ENCODE measurements around the gene RAP1B.

RAP1B gene

GRCh38 chr12:68627673-68628319 is 17.1 kb downstream of the RAP1B start:
- WGBS, 2 donors (ENCODE audit: extremely low coverage in 2 of 2, insufficient read length in 2 of 2, insufficient replicate concordance in 1 of 2): no CpG with 5 or more reads among the region's 3 CpGs
- H3K4me3 ChIP-seq (ENCODE audit: low read length in 2 of 2): no peak overlapping the region
- no peaks in the 10 kb centered on the region for H3K79me1 ChIP-seq (ENCODE audit: low read depth, low read length)
- no peak overlapping the region for H3K4ac ChIP-seq (ENCODE audit: low read length)
- H4K8ac ChIP-seq (ENCODE audit: low read depth, low read length): no peak overlapping the region
- no peaks in the 10 kb centered on the region for H3K27me3 ChIP-seq (ENCODE audit: control insufficient read depth in 3 of 3, insufficient read depth in 3 of 3, low read depth in 1 of 3, low read length in 3 of 3)
- no peak overlapping the region for H3K9ac ChIP-seq (ENCODE audit: low read depth, low read length, poor library complexity)
- peaks cover 3 to 54% of the 10 kb centered on the region in 2 donors for H3K36me3 ChIP-seq (replicated peaks in 1 of 2; ENCODE audit: control insufficient read depth in 2 of 2, insufficient read depth in 2 of 2, low read length in 2 of 2)
- H2AK5ac ChIP-seq (ENCODE audit: low read depth, low read length): no peak overlapping the region
- no peak overlapping the region for H3K14ac ChIP-seq (ENCODE audit: low read length)
- no peak overlapping the region for H2BK120ac ChIP-seq (ENCODE audit: low read depth, low read length)
- no peak overlapping the region for H2AFZ ChIP-seq (ENCODE audit: low read length)
- H2BK5ac ChIP-seq (ENCODE audit: low read length): no peak overlapping the region
- H3K18ac ChIP-seq (ENCODE audit: low read length): no peak overlapping the region
- H3K9me3 ChIP-seq (replicated peaks in 1 of 2; ENCODE audit: control insufficient read depth in 2 of 2, insufficient read depth in 1 of 2, low read depth in 1 of 2, low read length in 2 of 2): peaks cover 3 to 23% of the 10 kb centered on the region in 2 donors
- no peak overlapping the region for H4K91ac ChIP-seq (ENCODE audit: low read depth, low read length, poor library complexity)
- no peak overlapping the region for H3K27ac ChIP-seq (replicated peaks; ENCODE audit: low read length)
- DNase-seq (ENCODE audit: low spot score): no peak
- no peak overlapping the region for H2BK12ac ChIP-seq (ENCODE audit: low read length)
- no peaks in the 10 kb centered on the region for H3K4me1 ChIP-seq (ENCODE audit: control insufficient read depth in 2 of 2, insufficient read depth in 1 of 2, low read depth in 1 of 2, low read length in 2 of 2)
- no peak overlapping the region for H2BK15ac ChIP-seq (ENCODE audit: low read length)
- no peak overlapping the region for H3K4me2 ChIP-seq (ENCODE audit: insufficient read depth, low read length, poor library complexity, severe bottlenecking)
- no peak overlapping the region for H3K23ac ChIP-seq (ENCODE audit: low read depth, low read length, poor library complexity)

DNA sequence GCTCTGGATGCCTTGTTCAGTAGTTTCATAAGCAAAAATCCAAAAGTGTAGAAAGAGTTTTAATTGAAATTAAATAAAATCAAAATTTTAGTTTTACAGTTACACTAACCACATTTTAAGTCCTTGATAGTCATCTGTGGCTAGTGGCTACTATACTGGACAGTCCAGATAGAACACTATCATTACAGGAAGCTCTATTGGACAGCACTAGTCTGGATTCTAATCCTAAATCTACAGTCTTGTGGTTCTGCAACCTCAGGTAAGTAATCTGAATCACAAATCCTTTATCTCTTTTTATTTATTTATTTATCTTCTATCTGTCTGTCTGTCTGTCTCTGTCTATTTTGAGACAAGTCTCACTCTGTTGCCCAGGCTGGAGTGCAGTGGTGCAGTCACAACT is 18.0 kb downstream of the RAP1B start:
- H3K4ac ChIP-seq (ENCODE audit: low read length): no peak overlapping the region
- H3K27ac ChIP-seq (replicated peaks; ENCODE audit: low read length): no peak overlapping the region
- H2BK15ac ChIP-seq (ENCODE audit: low read length): no peak overlapping the region
- peaks cover 3 to 51% of the 10 kb centered on the region in 2 donors for H3K36me3 ChIP-seq (replicated peaks in 1 of 2; ENCODE audit: control insufficient read depth in 2 of 2, insufficient read depth in 2 of 2, low read length in 2 of 2)
- DNase-seq (ENCODE audit: low spot score): no peak
- H3K27me3 ChIP-seq (ENCODE audit: control insufficient read depth in 3 of 3, insufficient read depth in 3 of 3, low read depth in 1 of 3, low read length in 3 of 3): no peaks in the 10 kb centered on the region
- peaks cover 3 to 23% of the 10 kb centered on the region in 2 donors for H3K9me3 ChIP-seq (replicated peaks in 1 of 2; ENCODE audit: control insufficient read depth in 2 of 2, insufficient read depth in 1 of 2, low read depth in 1 of 2, low read length in 2 of 2)
- no peak overlapping the region for H2BK12ac ChIP-seq (ENCODE audit: low read length)
- no peaks in the 10 kb centered on the region for H3K79me1 ChIP-seq (ENCODE audit: low read depth, low read length)
- no peak overlapping the region for H4K91ac ChIP-seq (ENCODE audit: low read depth, low read length, poor library complexity)
- H4K8ac ChIP-seq (ENCODE audit: low read depth, low read length): no peak overlapping the region
- H2BK120ac ChIP-seq (ENCODE audit: low read depth, low read length): no peak overlapping the region
- no peak overlapping the region for H2AFZ ChIP-seq (ENCODE audit: low read length)
- no peak overlapping the region for H2BK5ac ChIP-seq (ENCODE audit: low read length)
- no peak overlapping the region for H3K18ac ChIP-seq (ENCODE audit: low read length)
- H3K9ac ChIP-seq (ENCODE audit: low read depth, low read length, poor library complexity): no peak overlapping the region
- no peak overlapping the region for H3K14ac ChIP-seq (ENCODE audit: low read length)
- no peak overlapping the region for H2AK5ac ChIP-seq (ENCODE audit: low read depth, low read length)
- H3K4me3 ChIP-seq (ENCODE audit: low read length in 2 of 2): no peak overlapping the region
- H3K4me2 ChIP-seq (ENCODE audit: insufficient read depth, low read length, poor library complexity, severe bottlenecking): no peak overlapping the region
- no peak overlapping the region for H3K23ac ChIP-seq (ENCODE audit: low read depth, low read length, poor library complexity)
- no peaks in the 10 kb centered on the region for H3K4me1 ChIP-seq (ENCODE audit: control insufficient read depth in 2 of 2, insufficient read depth in 1 of 2, low read depth in 1 of 2, low read length in 2 of 2)

DNA sequence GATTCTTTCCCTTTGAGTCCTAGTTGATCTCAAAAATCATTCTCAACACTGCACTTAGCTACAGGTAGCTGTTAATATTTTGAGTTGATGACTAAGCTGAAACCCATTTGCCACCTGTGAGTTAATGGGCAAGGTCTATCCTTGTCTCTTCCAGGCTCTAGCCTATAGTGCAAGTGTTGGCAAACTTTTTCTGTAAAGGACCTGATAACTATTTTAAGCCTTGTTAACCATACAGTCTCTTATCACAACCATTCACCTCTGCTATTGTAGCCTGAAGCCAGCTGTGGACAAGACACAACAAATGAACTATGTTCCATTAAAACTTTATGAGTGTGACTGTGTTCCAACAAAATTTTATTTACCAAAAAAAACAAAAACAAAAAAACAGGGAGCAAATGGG is 19.4 kb downstream of the RAP1B start:
- H3K18ac ChIP-seq (ENCODE audit: low read length): no peak overlapping the region
- H2AK5ac ChIP-seq (ENCODE audit: low read depth, low read length): no peak overlapping the region
- H2BK120ac ChIP-seq (ENCODE audit: low read depth, low read length): no peak overlapping the region
- no peak overlapping the region for H3K23ac ChIP-seq (ENCODE audit: low read depth, low read length, poor library complexity)
- no peak overlapping the region for H3K4me3 ChIP-seq (ENCODE audit: low read length in 2 of 2)
- H3K36me3 ChIP-seq (replicated peaks in 1 of 2; ENCODE audit: control insufficient read depth in 2 of 2, insufficient read depth in 2 of 2, low read length in 2 of 2): peaks cover 3 to 43% of the 10 kb centered on the region in 2 donors
- H3K27ac ChIP-seq (replicated peaks; ENCODE audit: low read length): no peak overlapping the region
- H2BK12ac ChIP-seq (ENCODE audit: low read length): no peak overlapping the region
- no peak overlapping the region for H3K4me2 ChIP-seq (ENCODE audit: insufficient read depth, low read length, poor library complexity, severe bottlenecking)
- no peak overlapping the region for H2BK5ac ChIP-seq (ENCODE audit: low read length)
- H3K27me3 ChIP-seq (ENCODE audit: control insufficient read depth in 3 of 3, insufficient read depth in 3 of 3, low read depth in 1 of 3, low read length in 3 of 3): no peaks in the 10 kb centered on the region
- no peak overlapping the region for H3K14ac ChIP-seq (ENCODE audit: low read length)
- H3K4ac ChIP-seq (ENCODE audit: low read length): no peak overlapping the region
- no peak overlapping the region for H2AFZ ChIP-seq (ENCODE audit: low read length)
- no peaks in the 10 kb centered on the region for H3K4me1 ChIP-seq (ENCODE audit: control insufficient read depth in 2 of 2, insufficient read depth in 1 of 2, low read depth in 1 of 2, low read length in 2 of 2)
- no peak overlapping the region for H3K9ac ChIP-seq (ENCODE audit: low read depth, low read length, poor library complexity)
- no peak overlapping the region for H4K8ac ChIP-seq (ENCODE audit: low read depth, low read length)
- H3K9me3 ChIP-seq (replicated peaks in 1 of 2; ENCODE audit: control insufficient read depth in 2 of 2, insufficient read depth in 1 of 2, low read depth in 1 of 2, low read length in 2 of 2): peaks cover 3 to 23% of the 10 kb centered on the region in 2 donors
- no peak for DNase-seq (ENCODE audit: low spot score)
- no peak overlapping the region for H2BK15ac ChIP-seq (ENCODE audit: low read length)
- no peaks in the 10 kb centered on the region for H3K79me1 ChIP-seq (ENCODE audit: low read depth, low read length)
- no peak overlapping the region for H4K91ac ChIP-seq (ENCODE audit: low read depth, low read length, poor library complexity)

GRCh38 chr12:68630598-68630997 is 19.9 kb downstream of the RAP1B start:
- H3K14ac ChIP-seq (ENCODE audit: low read length): no peak overlapping the region
- H2BK15ac ChIP-seq (ENCODE audit: low read length): no peak overlapping the region
- no peak overlapping the region for H3K4ac ChIP-seq (ENCODE audit: low read length)
- H3K27ac ChIP-seq (replicated peaks; ENCODE audit: low read length): no peak overlapping the region
- no peak overlapping the region for H3K9ac ChIP-seq (ENCODE audit: low read depth, low read length, poor library complexity)
- H4K8ac ChIP-seq (ENCODE audit: low read depth, low read length): no peak overlapping the region
- no peak overlapping the region for H2AK5ac ChIP-seq (ENCODE audit: low read depth, low read length)
- no peak overlapping the region for H4K91ac ChIP-seq (ENCODE audit: low read depth, low read length, poor library complexity)
- H3K23ac ChIP-seq (ENCODE audit: low read depth, low read length, poor library complexity): no peak overlapping the region
- H3K18ac ChIP-seq (ENCODE audit: low read length): no peak overlapping the region
- H2BK5ac ChIP-seq (ENCODE audit: low read length): no peak overlapping the region
- no peak overlapping the region for H3K4me2 ChIP-seq (ENCODE audit: insufficient read depth, low read length, poor library complexity, severe bottlenecking)
- no peak overlapping the region for H3K4me3 ChIP-seq (ENCODE audit: low read length in 2 of 2)
- H3K36me3 ChIP-seq (replicated peaks in 1 of 2; ENCODE audit: control insufficient read depth in 2 of 2, insufficient read depth in 2 of 2, low read length in 2 of 2): peaks cover 3 to 37% of the 10 kb centered on the region in 2 donors
- no peaks in the 10 kb centered on the region for H3K4me1 ChIP-seq (ENCODE audit: control insufficient read depth in 2 of 2, insufficient read depth in 1 of 2, low read depth in 1 of 2, low read length in 2 of 2)
- no peak overlapping the region for H2AFZ ChIP-seq (ENCODE audit: low read length)
- H2BK120ac ChIP-seq (ENCODE audit: low read depth, low read length): no peak overlapping the region
- no peaks in the 10 kb centered on the region for H3K79me1 ChIP-seq (ENCODE audit: low read depth, low read length)
- H3K27me3 ChIP-seq (ENCODE audit: control insufficient read depth in 3 of 3, insufficient read depth in 3 of 3, low read depth in 1 of 3, low read length in 3 of 3): no peaks in the 10 kb centered on the region
- WGBS, 2 donors (ENCODE audit: extremely low coverage in 2 of 2, insufficient read length in 2 of 2, insufficient replicate concordance in 1 of 2): no CpG with 5 or more reads among the region's 7 CpGs
- no peak for DNase-seq (ENCODE audit: low spot score)
- peaks cover 3 to 19% of the 10 kb centered on the region in 2 donors for H3K9me3 ChIP-seq (replicated peaks in 1 of 2; ENCODE audit: control insufficient read depth in 2 of 2, insufficient read depth in 1 of 2, low read depth in 1 of 2, low read length in 2 of 2)
- H2BK12ac ChIP-seq (ENCODE audit: low read length): no peak overlapping the region

Data from neuronal stem cell (in vitro differentiated cells).